ENCODE data around the gene N4BP3.

DNA sequence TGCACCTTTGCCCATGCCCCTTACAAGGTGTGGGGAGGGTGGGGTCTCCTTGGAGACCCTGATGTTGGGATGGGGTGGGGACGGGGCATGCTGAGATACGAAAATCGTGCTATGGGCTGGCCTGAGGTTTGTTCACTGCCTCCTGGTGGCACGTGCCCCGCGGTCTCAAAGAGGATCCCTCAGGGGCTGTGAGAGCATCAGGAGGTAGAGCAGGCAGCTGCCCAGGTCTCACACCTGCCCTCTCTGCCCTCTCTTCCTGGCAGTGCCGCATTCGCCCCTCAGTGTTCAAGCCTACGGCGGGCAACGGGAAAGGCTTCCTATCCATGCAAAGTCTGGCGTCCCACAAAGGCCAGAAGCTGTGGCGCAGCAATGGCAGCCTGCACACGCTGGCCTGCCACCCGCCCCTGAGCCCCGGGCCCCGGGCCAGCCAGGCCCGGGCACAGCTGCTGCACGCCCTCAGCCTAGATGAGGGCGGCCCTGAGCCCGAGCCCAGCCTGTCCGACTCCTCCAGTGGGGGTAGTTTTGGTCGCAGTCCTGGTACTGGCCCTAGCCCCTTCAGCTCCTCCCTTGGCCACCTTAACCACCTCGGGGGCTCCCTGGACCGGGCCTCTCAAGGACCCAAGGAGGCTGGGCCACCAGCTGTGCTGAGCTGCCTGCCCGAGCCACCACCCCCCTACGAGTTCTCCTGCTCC lies 6.7 kb downstream of the N4BP3 start:
- TF ChIP-seq, protein P1, sequence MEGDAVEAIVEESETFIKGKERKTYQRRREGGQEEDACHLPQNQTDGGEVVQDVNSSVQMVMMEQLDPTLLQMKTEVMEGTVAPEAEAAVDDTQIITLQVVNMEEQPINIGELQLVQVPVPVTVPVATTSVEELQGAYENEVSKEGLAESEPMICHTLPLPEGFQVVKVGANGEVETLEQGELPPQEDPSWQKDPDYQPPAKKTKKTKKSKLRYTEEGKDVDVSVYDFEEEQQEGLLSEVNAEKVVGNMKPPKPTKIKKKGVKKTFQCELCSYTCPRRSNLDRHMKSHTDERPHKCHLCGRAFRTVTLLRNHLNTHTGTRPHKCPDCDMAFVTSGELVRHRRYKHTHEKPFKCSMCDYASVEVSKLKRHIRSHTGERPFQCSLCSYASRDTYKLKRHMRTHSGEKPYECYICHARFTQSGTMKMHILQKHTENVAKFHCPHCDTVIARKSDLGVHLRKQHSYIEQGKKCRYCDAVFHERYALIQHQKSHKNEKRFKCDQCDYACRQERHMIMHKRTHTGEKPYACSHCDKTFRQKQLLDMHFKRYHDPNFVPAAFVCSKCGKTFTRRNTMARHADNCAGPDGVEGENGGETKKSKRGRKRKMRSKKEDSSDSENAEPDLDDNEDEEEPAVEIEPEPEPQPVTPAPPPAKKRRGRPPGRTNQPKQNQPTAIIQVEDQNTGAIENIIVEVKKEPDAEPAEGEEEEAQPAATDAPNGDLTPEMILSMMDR (IDR thresholded peaks at IDR 0.05): no peak
- TF ChIP-seq MXD4 (CRISPR knock-in tag; IDR thresholded peaks at IDR 0.05; ENCODE audit: borderline replicate concordance) (no peak), TP53 (CRISPR knock-in tag; IDR thresholded peaks at IDR 0.05) (no peak)

All from WTC11 (cell line).